ENCODE data around the gene OOSP2. TPM values are rescaled to one million over a fixed set of nuclear protein-coding genes. Genes with fewer than 3 reads are reported as not detected.

OOSP2 gene
- total and polyA plus RNA-seq, 2 of the 4 experiments (the other 2 are of a cell fraction), result not detected

DNA sequence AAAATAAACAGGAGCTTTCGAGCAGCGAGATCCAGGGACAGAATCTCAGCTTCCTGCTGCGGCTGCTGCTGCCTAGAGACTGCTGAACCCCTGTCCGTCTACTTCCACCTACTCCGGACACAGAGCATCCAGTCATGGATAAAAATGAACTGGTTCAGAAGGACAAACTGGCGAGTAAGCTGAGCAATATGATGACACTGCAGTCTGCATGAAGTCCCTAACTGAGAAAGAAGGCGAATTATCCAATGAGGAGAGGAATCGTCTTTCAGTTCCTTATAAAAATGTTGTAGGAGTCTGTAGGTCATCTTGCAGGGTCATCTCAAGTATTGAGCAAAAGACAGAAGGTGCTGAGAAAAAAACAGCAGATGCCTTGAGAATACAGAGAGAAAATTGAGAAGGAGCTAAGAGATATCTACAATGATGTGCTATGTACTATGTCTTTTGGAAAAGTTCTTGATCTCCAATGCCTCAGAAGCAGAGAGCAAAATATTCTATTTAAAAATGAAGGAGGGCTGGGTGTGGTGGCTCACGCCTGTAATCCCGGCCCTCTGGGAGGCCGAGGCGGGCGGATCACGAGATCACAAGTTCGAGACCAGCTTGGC lies 37.1 kb downstream of the OOSP2 start:
- no peak for TF ChIP-seq POLR2A (IDR thresholded peaks at IDR 0.05; ENCODE audit: low read depth, low read length)
- TF ChIP-seq, protein P1, sequence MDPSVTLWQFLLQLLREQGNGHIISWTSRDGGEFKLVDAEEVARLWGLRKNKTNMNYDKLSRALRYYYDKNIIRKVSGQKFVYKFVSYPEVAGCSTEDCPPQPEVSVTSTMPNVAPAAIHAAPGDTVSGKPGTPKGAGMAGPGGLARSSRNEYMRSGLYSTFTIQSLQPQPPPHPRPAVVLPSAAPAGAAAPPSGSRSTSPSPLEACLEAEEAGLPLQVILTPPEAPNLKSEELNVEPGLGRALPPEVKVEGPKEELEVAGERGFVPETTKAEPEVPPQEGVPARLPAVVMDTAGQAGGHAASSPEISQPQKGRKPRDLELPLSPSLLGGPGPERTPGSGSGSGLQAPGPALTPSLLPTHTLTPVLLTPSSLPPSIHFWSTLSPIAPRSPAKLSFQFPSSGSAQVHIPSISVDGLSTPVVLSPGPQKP (IDR thresholded peaks at IDR 0.05; ENCODE audit: borderline replicate concordance, low read depth, low read length), result no peak
- TF ChIP-seq, protein P2, sequence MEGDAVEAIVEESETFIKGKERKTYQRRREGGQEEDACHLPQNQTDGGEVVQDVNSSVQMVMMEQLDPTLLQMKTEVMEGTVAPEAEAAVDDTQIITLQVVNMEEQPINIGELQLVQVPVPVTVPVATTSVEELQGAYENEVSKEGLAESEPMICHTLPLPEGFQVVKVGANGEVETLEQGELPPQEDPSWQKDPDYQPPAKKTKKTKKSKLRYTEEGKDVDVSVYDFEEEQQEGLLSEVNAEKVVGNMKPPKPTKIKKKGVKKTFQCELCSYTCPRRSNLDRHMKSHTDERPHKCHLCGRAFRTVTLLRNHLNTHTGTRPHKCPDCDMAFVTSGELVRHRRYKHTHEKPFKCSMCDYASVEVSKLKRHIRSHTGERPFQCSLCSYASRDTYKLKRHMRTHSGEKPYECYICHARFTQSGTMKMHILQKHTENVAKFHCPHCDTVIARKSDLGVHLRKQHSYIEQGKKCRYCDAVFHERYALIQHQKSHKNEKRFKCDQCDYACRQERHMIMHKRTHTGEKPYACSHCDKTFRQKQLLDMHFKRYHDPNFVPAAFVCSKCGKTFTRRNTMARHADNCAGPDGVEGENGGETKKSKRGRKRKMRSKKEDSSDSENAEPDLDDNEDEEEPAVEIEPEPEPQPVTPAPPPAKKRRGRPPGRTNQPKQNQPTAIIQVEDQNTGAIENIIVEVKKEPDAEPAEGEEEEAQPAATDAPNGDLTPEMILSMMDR (conservative IDR thresholded peaks at IDR 0.05; ENCODE audit: low read depth, low read length), result no peak
- no peak for TF ChIP-seq MXI1 (IDR thresholded peaks at IDR 0.05; ENCODE audit: borderline replicate concordance, low read depth, low read length)
- TF ChIP-seq NFE2L2 (IDR thresholded peaks at IDR 0.05; ENCODE audit: low read depth, low read length), result no peak
- TF ChIP-seq, protein P3, sequence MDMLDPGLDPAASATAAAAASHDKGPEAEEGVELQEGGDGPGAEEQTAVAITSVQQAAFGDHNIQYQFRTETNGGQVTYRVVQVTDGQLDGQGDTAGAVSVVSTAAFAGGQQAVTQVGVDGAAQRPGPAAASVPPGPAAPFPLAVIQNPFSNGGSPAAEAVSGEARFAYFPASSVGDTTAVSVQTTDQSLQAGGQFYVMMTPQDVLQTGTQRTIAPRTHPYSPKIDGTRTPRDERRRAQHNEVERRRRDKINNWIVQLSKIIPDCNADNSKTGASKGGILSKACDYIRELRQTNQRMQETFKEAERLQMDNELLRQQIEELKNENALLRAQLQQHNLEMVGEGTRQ (IDR thresholded peaks at IDR 0.05; ENCODE audit: low read depth, low read length), result no peak
- TF ChIP-seq MAZ (IDR thresholded peaks at IDR 0.05; ENCODE audit: borderline replicate concordance, low read depth, low read length), result no peak
- TF ChIP-seq CHD1 (IDR thresholded peaks at IDR 0.05; ENCODE audit: low read depth, low read length), result no peak
- no peaks in the 10 kb centered on the region for H3K79me1 ChIP-seq (ENCODE audit: low read depth in 1 of 2, low read length in 2 of 2)
- H3K23ac ChIP-seq (ENCODE audit: low read depth, low read length), result no peak overlapping the region
- H3K14ac ChIP-seq (replicated peaks; ENCODE audit: low read depth, low read length), result no peak overlapping the region
- intact Hi-C loops (cut with micrococcal nuclease), result no loop called here
- no peak overlapping the region for H4K91ac ChIP-seq (ENCODE audit: insufficient read depth, low read depth, low read length)
- no peak overlapping the region for H2AK5ac ChIP-seq (ENCODE audit: low read depth, low read length)
- no peak for ATAC-seq (ENCODE audit: low read depth)
- H3K4me1 ChIP-seq (ENCODE audit: control insufficient read depth, insufficient read depth, low read length), result no peaks in the 10 kb centered on the region
- no peak overlapping the region for H3K4me2 ChIP-seq (ENCODE audit: low read depth, low read length)
- no peak for DNase-seq
- no peak overlapping the region for H4K8ac ChIP-seq (ENCODE audit: low read depth in 2 of 2, low read length in 2 of 2)
- dilution Hi-C loops (cut with HindIII; ENCODE audit: low sequenced_read_pairs, unreplicated experiment), result no loop called here
- no peaks in the 10 kb centered on the region for H3K9me1 ChIP-seq (ENCODE audit: insufficient read depth, low read length)
- no peak overlapping the region for H3K4ac ChIP-seq (ENCODE audit: low read depth, low read length)
- no peak overlapping the region for H3K9ac ChIP-seq (ENCODE audit: low read depth, low read length)
- no peak overlapping the region for H3K56ac ChIP-seq (ENCODE audit: extremely low read depth, insufficient read depth, low read length)
- no peak overlapping the region for H3K18ac ChIP-seq (ENCODE audit: low read depth, low read length)
- no peak overlapping the region for H3K27ac ChIP-seq (ENCODE audit: insufficient read depth, low read length)
- H2AFZ ChIP-seq (replicated peaks; ENCODE audit: low read length, poor library complexity), result no peak overlapping the region
- no peaks in the 10 kb centered on the region for H3K27me3 ChIP-seq (ENCODE audit: control insufficient read depth, insufficient read depth, low read length)
- POLR2A ChIA-PET (ENCODE audit: unreplicated experiment), result no interaction called here
- H2BK120ac ChIP-seq (ENCODE audit: low read depth, low read length), result no peak overlapping the region
- peaks cover 3% of the 10 kb centered on the region; the same call in 1 of the 2 replicates for H3K9me3 ChIP-seq (ENCODE audit: control insufficient read depth, insufficient read depth, low read length)
- no peak overlapping the region for H2BK20ac ChIP-seq (ENCODE audit: low read depth, low read length)
- H2AK9ac ChIP-seq (replicated peaks; ENCODE audit: low read depth, low read length, poor library complexity), result no peak overlapping the region
- H3K4me3 ChIP-seq (ENCODE audit: insufficient read depth, low read depth, low read length), result no peak overlapping the region
- CTCF ChIA-PET, result no interaction called here
- no TSS peak for BruUV-seq (replicated peaks)
- H2BK5ac ChIP-seq (ENCODE audit: low read depth, low read length, poor library complexity, severe bottlenecking), result no peak overlapping the region
- H4K5ac ChIP-seq (ENCODE audit: low read depth, low read length), result no peak overlapping the region
- H4K20me1 ChIP-seq (ENCODE audit: insufficient read depth, low read length), result no peaks in the 10 kb centered on the region
- in situ Hi-C loops (cut with MboI; ENCODE audit: low sequenced_read_pairs), result no loop called here
- no peaks in the 10 kb centered on the region for H3K36me3 ChIP-seq (ENCODE audit: control insufficient read depth, insufficient read depth, low read length)
- no peak overlapping the region for H2BK15ac ChIP-seq (ENCODE audit: low read depth, low read length)
- WGBS, 2 experiments (ENCODE audit: extremely low coverage in 2 of 2, insufficient read length in 1 of 2), result 30% methylated on average over 2 of the region's 15 CpGs; no CpG with 5 or more reads in 1 of the 2 experiments
